Thyroid gland (tissue), 4 donors: ENCODE results near the gene BIVM. TPM values are rescaled to one million over a fixed set of nuclear protein-coding genes. Genes with fewer than 3 reads are reported as not detected.

ENCODE experiments used
- DNase-seq, 2 donors: peaks; one replicate each; pipeline ENCODE4 v3.0.0-alpha.2; 2019
- H3K27ac ChIP-seq, 3 donors: fragments of 200-600 bp; sonication (generic); 1 replicate in 2 of 3; 2 replicates in 1 of 3; pipeline ENCODE4 v1.5.1; 2016 to 2019; ENCODE audit warnings: mild to moderate bottlenecking in 1 of 3, moderate library complexity in 1 of 3
- H3K27me3 ChIP-seq: fragments of 200-600 bp; sonication (generic); one replicate; pipeline ENCODE4 v1.5.1; 2019
- H3K36me3 ChIP-seq, 2 donors: fragments of 200-600 bp; sonication (generic); one replicate each; pipeline ENCODE4 v1.5.1; 2016 to 2019
- H3K4me1 ChIP-seq, 2 donors: fragments of 200-600 bp; sonication (generic); one replicate each; pipeline ENCODE4 v1.5.1; 2017 to 2019
- H3K4me3 ChIP-seq, 3 donors: fragments of 200-600 bp; sonication (generic); replicated peaks in 1 of 3; 1 replicate in 2 of 3; 2 replicates in 1 of 3; pipeline ENCODE4 v1.5.1; 2016; ENCODE audit warnings: mild to moderate bottlenecking in 1 of 3
- H3K9me3 ChIP-seq: fragments of 200-600 bp; sonication (generic); one replicate; pipeline ENCODE4 v1.5.1; 2017
- CTCF ChIP-seq, 6 experiments: fragments of 200-600 bp in 3 of 6; fragments of 450-650 bp in 3 of 6; sonication (generic) in 3 of 6; IDR thresholded peaks; one replicate each; pipeline ENCODE4 v1.5.1; 2016 to 2019; ENCODE audit warnings: antibody characterized with exemption in 6 of 6, mild to moderate bottlenecking in 2 of 6, inconsistent platforms in 1 of 6, moderate library complexity in 1 of 6
- POLR2A ChIP-seq, 2 donors: fragments of 450-650 bp; IDR thresholded peaks; one replicate each; pipeline ENCODE4 v1.6.1; 2017; ENCODE audit warnings: antibody characterized with exemption in 2 of 2, mild to moderate bottlenecking in 2 of 2, moderate library complexity in 1 of 2
- WGBS, 2 donors: methylation state at CpG; one replicate each; pipeline ENCODE4 v1.1.5; 2017; 5-methylcytosine and 5-hydroxymethylcytosine counted together
- intact Hi-C: fragments of 100-400 bp; cut with DNase I; formaldehyde crosslinking; loops from one replicate; pipeline ENCODE4 v1.15.1; 2023
- total RNA-seq, 4 donors: library from RNA; depleted of rRNA; stranded (reverse); fragments of >200 nt; gene quantifications; one replicate each; pipeline ENCODE4 v1.2.3, GENCODE V29; 2016

BIVM gene
- total RNA-seq, 4 donors from 2014 or later, result 16.5 to 27.2 (median 25.5) TPM

GRCh38 chr13:102846261-102847015 lies 47.5 kb downstream of the BIVM start:
- no peaks in the 10 kb centered on the region for H3K27me3 ChIP-seq
- H3K4me3 ChIP-seq, result peak overlapping the region; percentile 43 to 85 (median 49)
- WGBS, 2 donors, result 1 to 2% methylated on average over 20 to 26 of the region's 31 CpGs
- intact Hi-C loops, result loop anchor here (5.0 kb wide), 1 partner anchor 264 kb away; no protein-coding TSS in a partner anchor
- peak overlapping the region; percentile 74 to 98 (median 95) for H3K27ac ChIP-seq
- H3K4me1 ChIP-seq, result peaks cover 7 to 16% of the 10 kb centered on the region in 2 donors
- no peaks in the 10 kb centered on the region for H3K36me3 ChIP-seq
- TF ChIP-seq CTCF (IDR thresholded peaks at IDR 0.05), result no peak
- no peak for TF ChIP-seq POLR2A (IDR thresholded peaks at IDR 0.05)
- no peaks in the 10 kb centered on the region for H3K9me3 ChIP-seq
- DNase-seq, result peak; percentile 30 to 34

- DNase-seq, result no peak
- no peaks in the 10 kb centered on the region for H3K27me3 ChIP-seq
- H3K4me1 ChIP-seq, result peaks cover 7 to 16% of the 10 kb centered on the region in 2 donors
- 24 to 30% methylated on average over 12 of the region's 12 CpGs for WGBS, 2 donors
- H3K27ac ChIP-seq, result peak overlapping the region in 1 of 3 donors; percentile 98
- TF ChIP-seq CTCF (IDR thresholded peaks at IDR 0.05) (peak; percentile 21 to 89 (median 50)), POLR2A (IDR thresholded peaks at IDR 0.05) (no peak)
- H3K36me3 ChIP-seq, result no peaks in the 10 kb centered on the region
- intact Hi-C loops, result loop anchor here (5.0 kb wide), 1 partner anchor 265 kb away; no protein-coding TSS in a partner anchor
- H3K4me3 ChIP-seq, result peak overlapping the region in 2 of 3 donors; percentile 43 to 85
- H3K9me3 ChIP-seq, result no peaks in the 10 kb centered on the region
Measured at GRCh38 chr13:102847272-102848234, 48.6 kb downstream of the BIVM start.

- Histone ChIP-seq H3K27ac (no peak overlapping the region), H3K4me3 (no peak overlapping the region), H3K36me3 (peaks cover 4% of the 10 kb centered on the region in 2 donors), H3K4me1 (peaks cover 7 to 16% of the 10 kb centered on the region in 2 donors), H3K27me3 (no peaks in the 10 kb centered on the region), H3K9me3 (no peaks in the 10 kb centered on the region)
- TF ChIP-seq POLR2A (IDR thresholded peaks at IDR 0.05) (no peak), CTCF (IDR thresholded peaks at IDR 0.05) (no peak)
- intact Hi-C loops, result loop anchor here (5.0 kb wide), 1 partner anchor 267 kb away; no protein-coding TSS in a partner anchor
- WGBS, 2 donors, result 90% methylated on average over 6 of the region's 6 CpGs
- DNase-seq, result no peak
Measured at GRCh38 chr13:102848956-102849355, 50.0 kb downstream of the BIVM start.

GRCh38 chr13:102852556-102852955 lies 53.6 kb downstream of the BIVM start:
- 94% methylated on average over 3 of the region's 3 CpGs for WGBS, 2 donors
- H3K9me3 ChIP-seq, result no peaks in the 10 kb centered on the region

GRCh38 chr13:102854675-102855074 lies 55.8 kb downstream of the BIVM start:
- TF ChIP-seq CTCF (IDR thresholded peaks at IDR 0.05) (no peak), POLR2A (IDR thresholded peaks at IDR 0.05) (no peak)
- Histone ChIP-seq H3K9me3 (no peaks in the 10 kb centered on the region), H3K4me3 (no peak overlapping the region), H3K27ac (no peak overlapping the region), H3K36me3 (peaks cover 50 to 53% of the 10 kb centered on the region in 2 donors), H3K27me3 (no peaks in the 10 kb centered on the region), H3K4me1 (peaks cover 0 to 4% of the 10 kb centered on the region in 2 donors)
- intact Hi-C loops, result no loop called here
- WGBS, 2 donors, result 81 to 82% methylated on average over 7 of the region's 7 CpGs
- DNase-seq, result no peak

More at GRCh38 chr13:102852556-102852955, 53.6 kb downstream of the BIVM start:
- intact Hi-C loops, result no loop called here
- H3K4me1 ChIP-seq, result peaks cover 3 to 12% of the 10 kb centered on the region in 2 donors
- H3K27ac ChIP-seq, result no peak overlapping the region
- H3K27me3 ChIP-seq, result no peaks in the 10 kb centered on the region
- no peak for DNase-seq
- no peak for TF ChIP-seq POLR2A (IDR thresholded peaks at IDR 0.05)
- peaks cover 30 to 32% of the 10 kb centered on the region in 2 donors for H3K36me3 ChIP-seq
- H3K4me3 ChIP-seq, result no peak overlapping the region
